ENCODE measurements around the gene CARM1. TPM values are rescaled to one million over a fixed set of nuclear protein-coding genes. Genes with fewer than 3 reads are reported as not detected.

Gene CARM1
- polyA plus RNA-seq, 6 donors from 2014 or later = 0.37 to 0.75 (median 0.63) TPM

Other genes starting within 250 kb of the CARM1 start
- 100 to 1,000 TPM; 290 to 499 (median 313) TPM for gene SLC44A2, start 246.0 kb upstream of the CARM1 start, polyA plus RNA-seq (ENCODE audit: low read depth in 6 of 6)
- 10 to 100 TPM; 34.2 to 95.0 (median 71.6) TPM for gene ILF3, start 217.2 kb upstream of the CARM1 start, polyA plus RNA-seq (ENCODE audit: low read depth in 6 of 6)
- 10 to 100 TPM; 39.0 to 82.5 (median 46.2) TPM for gene QTRT1, start 170.1 kb upstream of the CARM1 start, polyA plus RNA-seq (ENCODE audit: low read depth in 6 of 6)
- gene DNM2, start 153.5 kb upstream of the CARM1 start, polyA plus RNA-seq (ENCODE audit: low read depth in 6 of 6) = 100 to 1,000 TPM in 1 of 6 donors, 10 to 100 TPM in 5; 53.6 to 111 (median 63.0) TPM
- gene TMED1, start 35.3 kb upstream of the CARM1 start, polyA plus RNA-seq (ENCODE audit: low read depth in 6 of 6) = 10 to 100 TPM; 17.4 to 25.8 (median 22.3) TPM
- 1 to 10 TPM; 1.5 to 5.3 (median 1.9) TPM for gene C19orf38, start 23.1 kb upstream of the CARM1 start, polyA plus RNA-seq (ENCODE audit: low read depth in 6 of 6)
- gene YIPF2, start 57.1 kb downstream of the CARM1 start, polyA plus RNA-seq (ENCODE audit: low read depth in 6 of 6) = 10 to 100 TPM in 2 of 6 donors, 1 to 10 TPM in 4; 3.7 to 18.5 (median 7.4) TPM
- 10 to 100 TPM in 5 of 6 donors, 1 to 10 TPM in 1; 4.3 to 24.0 (median 17.9) TPM for gene TIMM29, start 57.3 kb downstream of the CARM1 start, polyA plus RNA-seq (ENCODE audit: low read depth in 6 of 6)
- 10 to 100 TPM in 1 of 6 donors, 1 to 10 TPM in 5; 4.1 to 21.9 (median 7.2) TPM for gene SMARCA4, start 89.5 kb downstream of the CARM1 start, polyA plus RNA-seq (ENCODE audit: low read depth in 6 of 6)
- 1 to 10 TPM in 3 of 6 donors, under 1 TPM in 3; 0.35 to 2.6 (median 1.0) TPM for gene LDLR, start 217.9 kb downstream of the CARM1 start, polyA plus RNA-seq (ENCODE audit: low read depth in 6 of 6)